NT2/D1 (cell line): ENCODE measurements around the gene PRTG.

Source experiments
- SUZ12 ChIP-seq: IDR thresholded peaks from 2 replicates; pipeline ENCODE4 v1.6.1; 2011; ENCODE audit not compliant: insufficient read length, insufficient read depth; ENCODE audit errors: extremely low read depth
- YY1 ChIP-seq: IDR thresholded peaks from 2 replicates; pipeline ENCODE4 v1.6.1; 2011; ENCODE audit not compliant: insufficient read length, insufficient read depth
- ZNF274 ChIP-seq: IDR thresholded peaks from 2 replicates; pipeline ENCODE4 v1.6.1; 2011; ENCODE audit warnings: mild to moderate bottlenecking, low read depth, low read length

DNA sequence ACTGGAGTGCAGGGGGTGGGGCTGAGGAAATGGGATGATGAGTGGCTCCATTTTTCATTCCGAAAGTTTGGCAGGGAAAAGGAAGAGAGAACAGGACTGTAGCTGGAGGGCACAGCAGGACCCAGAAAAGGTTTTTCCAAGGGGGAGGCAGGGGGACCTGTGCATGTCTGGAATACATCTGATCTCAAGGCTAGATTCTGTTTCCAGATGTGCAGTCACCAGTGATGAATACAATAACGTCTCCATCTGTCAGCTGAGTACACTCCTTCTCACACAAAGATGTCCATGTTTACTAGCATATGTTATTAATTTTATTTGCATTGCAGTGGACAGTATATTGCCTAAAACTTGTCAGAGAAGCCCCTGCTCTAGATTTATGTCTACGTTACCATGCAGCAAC is 39.9 kb upstream of the PRTG start:
- no peak for TF ChIP-seq YY1
- TF ChIP-seq ZNF274 = no peak
- TF ChIP-seq SUZ12 = no peak
